Measurements from ENCODE around the gene TAF6.

TAF6 gene

GRCh38 chr7:100119072-100119969, at the start of gene TAF6, which contains the start of gene CNPY4:
Gene TAF6 (minus strand): TSS chr7:100119358. CDS start chr7:100114209, 5,149 bp downstream.
Gene CNPY4 (plus strand): TSS chr7:100119634. CDS start chr7:100119745, 111 bp downstream.
- peak; percentile 83 for DNase-seq (ENCODE audit: low read depth)
- peak within 1 kb of the TSS; percentile 89 for H3K4me3 ChIP-seq (ENCODE audit: low read depth, low read length)
- TF ChIP-seq CTCF (IDR thresholded peaks at IDR 0.05; ENCODE audit: control insufficient read depth, extremely low read depth, insufficient read depth) = no peak

GRCh38 chr7:100167912-100168323, 48.8 kb upstream of the TAF6 start:
- no peak overlapping the region for H3K4me3 ChIP-seq (ENCODE audit: low read depth, low read length)
- DNase-seq (ENCODE audit: low read depth) = no peak
- TF ChIP-seq CTCF (IDR thresholded peaks at IDR 0.05; ENCODE audit: control insufficient read depth, extremely low read depth, insufficient read depth) = no peak

- TF ChIP-seq CTCF (IDR thresholded peaks at IDR 0.05; ENCODE audit: control insufficient read depth, extremely low read depth, insufficient read depth) = no peak
- DNase-seq (ENCODE audit: low read depth) = no peak
- H3K4me3 ChIP-seq (ENCODE audit: low read depth, low read length) = no peak overlapping the region
Observed at GRCh38 chr7:100166970-100167911, 48.1 kb upstream of the TAF6 start.

GRCh38 chr7:100166317-100166940, 47.3 kb upstream of the TAF6 start:
- DNase-seq (ENCODE audit: low read depth) = no peak
- no peak overlapping the region for H3K4me3 ChIP-seq (ENCODE audit: low read depth, low read length)
- no peak for TF ChIP-seq CTCF (IDR thresholded peaks at IDR 0.05; ENCODE audit: control insufficient read depth, extremely low read depth, insufficient read depth)

- H3K4me3 ChIP-seq (ENCODE audit: low read depth, low read length) = no peak overlapping the region
- TF ChIP-seq CTCF (IDR thresholded peaks at IDR 0.05; ENCODE audit: control insufficient read depth, extremely low read depth, insufficient read depth) = no peak
- no peak for DNase-seq (ENCODE audit: low read depth)
Observed at GRCh38 chr7:100163871-100164270, 44.7 kb upstream of the TAF6 start.

GRCh38 chr7:100163006-100163531, 43.9 kb upstream of the TAF6 start:
- no peak for TF ChIP-seq CTCF (IDR thresholded peaks at IDR 0.05; ENCODE audit: control insufficient read depth, extremely low read depth, insufficient read depth)
- no peak for DNase-seq (ENCODE audit: low read depth)
- H3K4me3 ChIP-seq (ENCODE audit: low read depth, low read length) = no peak overlapping the region

Data from LNCaP clone FGC (cell line).